HepG2 (cell line): ENCODE data around the gene KIAA1958.
"Not testable (repeated sequence)": the region's sequence is repeated elsewhere in the genome, so short reads cannot be mapped to it uniquely, and the experiment has no call there.

Experiments
- EP300 ChIP-seq, 3 experiments: sonication (generic) in 1 of 3; formaldehyde crosslinking in 1 of 3; IDR thresholded peaks; 2 replicates each; pipeline versions ENCODE4 v1.5.1 to v1.6.1; 2011 to 2020; ENCODE audit warnings: low read depth in 2 of 3, low read length in 2 of 3, borderline replicate concordance in 1 of 3, improper control_type of control experiment in 1 of 3, mild to moderate bottlenecking in 1 of 3, missing genetic modification reagents in 1 of 3, moderate library complexity in 1 of 3
- NFYB ChIP-seq: sonication (generic); formaldehyde crosslinking; IDR thresholded peaks from 2 replicates; pipeline ENCODE4 v1.4.0; 2020; ENCODE audit warnings: missing genetic modification reagents
- TF ChIP-seq, protein P1 (sequence below): sonication (generic); formaldehyde crosslinking; IDR thresholded peaks from 2 replicates; pipeline ENCODE4 v1.4.0; 2020; ENCODE audit warnings: mild to moderate bottlenecking, missing genetic modification reagents

DNA sequence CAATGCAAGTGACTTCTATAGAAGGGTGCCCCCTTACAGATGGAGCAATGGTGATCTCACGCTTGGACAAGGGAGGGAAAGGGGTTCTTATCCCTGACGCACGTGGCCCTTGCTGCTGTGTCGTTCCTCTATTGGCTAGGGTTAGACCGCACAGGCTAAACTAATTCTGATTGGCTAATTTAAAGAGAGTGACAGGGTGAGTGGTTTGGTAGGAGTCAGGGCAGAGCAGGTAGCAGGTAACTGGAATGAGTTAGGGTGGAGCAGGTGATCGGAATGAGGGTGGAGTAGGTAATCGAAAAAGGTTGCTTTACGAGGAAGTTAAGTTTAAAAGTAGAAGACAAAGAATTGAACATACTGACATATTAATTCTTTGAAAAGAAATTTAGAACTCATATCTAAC, 105.2 kb downstream of the KIAA1958 start:
- TF ChIP-seq, protein P1, sequence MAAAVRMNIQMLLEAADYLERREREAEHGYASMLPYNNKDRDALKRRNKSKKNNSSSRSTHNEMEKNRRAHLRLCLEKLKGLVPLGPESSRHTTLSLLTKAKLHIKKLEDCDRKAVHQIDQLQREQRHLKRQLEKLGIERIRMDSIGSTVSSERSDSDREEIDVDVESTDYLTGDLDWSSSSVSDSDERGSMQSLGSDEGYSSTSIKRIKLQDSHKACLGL = not testable (repeated sequence)
- TF ChIP-seq NFYB (CRISPR knock-in tag); EP300 (IDR thresholded peaks at IDR 0.05; ENCODE audit: low read depth in 2 of 2, low read length in 2 of 2); EP300 (CRISPR knock-in tag; IDR thresholded peaks at IDR 0.05; ENCODE audit: borderline replicate concordance): not testable (repeated sequence)
